Mesendoderm (in vitro differentiated cells): ENCODE data around the gene LIPA.

Experiments used
- DNase-seq: peaks from one replicate; pipeline ENCODE4 v3.0.0; 2013
- H2AK5ac ChIP-seq: 2 replicates; pipeline ENCODE4 v1.6.1; 2013; ENCODE audit warnings: low read length, inconsistent platforms
- H2BK120ac ChIP-seq: 2 replicates; pipeline ENCODE4 v1.6.1; 2013; ENCODE audit warnings: low read depth, mild to moderate bottlenecking, low read length, moderate library complexity, mixed read lengths
- H2BK15ac ChIP-seq: replicated peaks from 2 replicates; pipeline ENCODE4 v1.6.1; 2013; ENCODE audit warnings: low read depth, mild to moderate bottlenecking, moderate library complexity
- H2BK5ac ChIP-seq: 2 replicates; pipeline ENCODE4 v1.6.1; 2013; ENCODE audit warnings: low read length, inconsistent platforms
- H3K18ac ChIP-seq: 2 replicates; pipeline ENCODE4 v1.6.1; 2013; ENCODE audit warnings: mild to moderate bottlenecking, low read length, mixed read lengths
- H3K23ac ChIP-seq: one replicate; pipeline ENCODE4 v1.6.1; 2013; ENCODE audit warnings: low read length
- H3K27ac ChIP-seq: 2 replicates; pipeline ENCODE4 v1.5.1; 2013; ENCODE audit warnings: low read depth, mild to moderate bottlenecking, inconsistent platforms, low read length, moderate library complexity
- H3K27me3 ChIP-seq: 2 replicates; pipeline ENCODE4 v1.6.1; 2013; ENCODE audit warnings: low read length, control low read depth, mild to moderate bottlenecking, inconsistent platforms; ENCODE audit not compliant: insufficient read depth, poor library complexity
- H3K36me3 ChIP-seq: 2 replicates; pipeline ENCODE4 v1.6.1; 2013; ENCODE audit warnings: low read length, inconsistent platforms; ENCODE audit not compliant: control insufficient read depth, insufficient read depth
- H3K4ac ChIP-seq: one replicate; pipeline ENCODE4 v1.6.1; 2013; ENCODE audit warnings: low read depth, mild to moderate bottlenecking, low read length, moderate library complexity
- H3K4me1 ChIP-seq: 2 replicates; pipeline ENCODE4 v1.6.1; 2013; ENCODE audit warnings: low read depth, low read length, inconsistent platforms; ENCODE audit not compliant: control insufficient read depth
- H3K4me2 ChIP-seq: 2 replicates; pipeline ENCODE4 v1.6.1; 2013; ENCODE audit warnings: low read length
- H3K4me3 ChIP-seq: 2 replicates; pipeline ENCODE4 v1.5.1; 2013; ENCODE audit warnings: mild to moderate bottlenecking, low read length
- H3K56ac ChIP-seq: one replicate; pipeline ENCODE4 v1.6.1; 2013; ENCODE audit warnings: low read length
- H3K79me1 ChIP-seq: 2 replicates; pipeline ENCODE4 v1.6.1; 2013; ENCODE audit warnings: low read length, inconsistent platforms
- H3K79me2 ChIP-seq: 2 replicates; pipeline ENCODE4 v1.6.1; 2013; ENCODE audit warnings: mild to moderate bottlenecking, low read length; ENCODE audit not compliant: control insufficient read depth, insufficient read depth
- H3K9ac ChIP-seq: 2 replicates; pipeline ENCODE4 v1.6.1; 2013; ENCODE audit warnings: low read length, inconsistent platforms
- H4K5ac ChIP-seq: one replicate; pipeline ENCODE4 v1.6.1; 2013; ENCODE audit warnings: low read length
- H4K8ac ChIP-seq: one replicate; pipeline ENCODE4 v1.6.1; 2013; ENCODE audit warnings: low read depth, mild to moderate bottlenecking, control low read depth, low read length, moderate library complexity
- WGBS: extraction: QIAGEN DNeasy Blood & Tissue Kit; methylation state at CpG from one replicate; pipeline ENCODE4 v1.1.7; 2013; ENCODE audit warnings: low lambda C conversion rate, missing lambda C conversion rate; ENCODE audit not compliant: insufficient coverage; ENCODE audit errors: extremely low coverage; 5-methylcytosine and 5-hydroxymethylcytosine counted together

The LIPA gene

GRCh38 chr10:89226891-89227290, 24.7 kb downstream of the LIPA start:
- WGBS = no CpG with 5 or more reads among the region's 1 CpG
- Histone ChIP-seq H3K9ac (no peak overlapping the region), H3K36me3 (no peaks in the 10 kb centered on the region), H3K79me1 (no peaks in the 10 kb centered on the region), H2BK120ac (no peak overlapping the region), H3K4ac (no peak overlapping the region), H2BK5ac (no peak overlapping the region), H3K4me2 (no peak overlapping the region), H3K4me1 (peaks cover 6% of the 10 kb centered on the region), H4K8ac (no peak overlapping the region), H2AK5ac (no peak overlapping the region), H3K56ac (no peak overlapping the region), H3K23ac (no peak overlapping the region), H3K4me3 (no peak overlapping the region), H3K27me3 (no peaks in the 10 kb centered on the region), H3K18ac (no peak overlapping the region), H4K5ac (no peak overlapping the region), H2BK15ac (no peak overlapping the region), H3K79me2 (no peaks in the 10 kb centered on the region), H3K27ac (no peak overlapping the region)
- no peak for DNase-seq

DNA sequence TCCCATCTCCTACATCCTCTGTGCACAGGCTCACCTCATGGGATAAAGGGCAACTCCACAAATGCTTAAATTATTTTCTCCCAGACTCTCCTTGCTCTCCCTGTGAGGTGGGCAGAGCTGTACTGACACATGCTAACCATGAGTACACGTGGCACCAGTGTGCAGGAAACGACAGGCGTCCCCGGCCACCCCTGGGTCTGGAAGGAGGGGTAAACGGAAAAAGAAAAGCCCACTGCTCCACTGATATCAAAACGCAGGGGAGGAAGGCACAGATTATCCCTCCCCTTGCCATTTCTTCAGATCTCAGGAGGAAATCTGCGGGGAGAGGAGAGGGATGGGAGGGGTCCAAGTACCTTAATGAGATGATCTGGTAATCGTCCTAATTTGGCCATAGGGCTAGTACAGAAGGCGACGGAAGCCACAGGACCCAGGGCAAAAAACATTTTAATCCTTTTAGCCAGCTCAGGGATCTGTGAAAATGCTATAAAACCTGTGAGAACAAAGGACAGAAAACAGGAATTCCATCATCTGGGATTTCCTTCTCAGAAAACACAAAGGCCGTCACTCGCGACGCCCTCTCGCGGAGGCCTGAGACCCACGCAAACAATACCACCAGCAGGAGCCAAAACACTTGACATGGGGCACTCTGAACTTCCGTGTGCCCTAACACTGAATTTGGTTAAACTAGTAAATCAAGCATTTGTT, 26.7 kb downstream of the LIPA start:
- peak; percentile 71 for DNase-seq
- H3K4me2 ChIP-seq = no peak overlapping the region
- H3K4me1 ChIP-seq = peaks cover 6% of the 10 kb centered on the region
- H2BK120ac ChIP-seq = no peak overlapping the region
- H3K23ac ChIP-seq = no peak overlapping the region
- no peak overlapping the region for H3K4me3 ChIP-seq
- H3K9ac ChIP-seq = peak overlapping the region; percentile 14
- H3K79me1 ChIP-seq = no peaks in the 10 kb centered on the region
- no CpG with 5 or more reads among the region's 18 CpGs for WGBS
- H3K56ac ChIP-seq = peak overlapping the region; percentile 58
- peak overlapping the region; percentile 13 for H3K18ac ChIP-seq
- H3K27me3 ChIP-seq = no peaks in the 10 kb centered on the region
- no peak overlapping the region for H2BK15ac ChIP-seq
- H2AK5ac ChIP-seq = no peak overlapping the region
- no peak overlapping the region for H4K5ac ChIP-seq
- no peak overlapping the region for H3K27ac ChIP-seq
- no peak overlapping the region for H3K4ac ChIP-seq
- H4K8ac ChIP-seq = no peak overlapping the region
- no peaks in the 10 kb centered on the region for H3K79me2 ChIP-seq
- no peaks in the 10 kb centered on the region for H3K36me3 ChIP-seq
- H2BK5ac ChIP-seq = no peak overlapping the region

DNA sequence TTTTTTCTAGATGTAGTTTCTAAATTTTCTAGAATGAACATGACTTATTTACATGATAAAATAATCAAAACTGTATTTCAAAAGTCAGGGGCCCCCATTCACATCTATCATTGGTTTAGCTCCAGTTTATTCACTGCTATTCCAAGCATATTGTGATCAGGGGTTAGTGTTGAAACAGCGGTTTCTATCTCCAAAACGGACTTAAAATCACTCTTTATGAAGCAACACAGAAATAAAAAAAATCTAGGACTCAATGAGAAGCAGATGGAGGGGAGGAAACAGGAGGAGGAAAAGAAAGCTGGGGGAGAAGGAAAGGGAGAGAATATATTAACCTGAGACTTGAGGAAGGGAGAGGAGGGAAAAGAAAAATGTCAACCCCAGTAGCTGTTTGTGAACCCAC, 29.7 kb downstream of the LIPA start:
- no CpG with 5 or more reads among the region's 2 CpGs for WGBS
- H3K4ac ChIP-seq = no peak overlapping the region
- H2BK120ac ChIP-seq = no peak overlapping the region

DNA sequence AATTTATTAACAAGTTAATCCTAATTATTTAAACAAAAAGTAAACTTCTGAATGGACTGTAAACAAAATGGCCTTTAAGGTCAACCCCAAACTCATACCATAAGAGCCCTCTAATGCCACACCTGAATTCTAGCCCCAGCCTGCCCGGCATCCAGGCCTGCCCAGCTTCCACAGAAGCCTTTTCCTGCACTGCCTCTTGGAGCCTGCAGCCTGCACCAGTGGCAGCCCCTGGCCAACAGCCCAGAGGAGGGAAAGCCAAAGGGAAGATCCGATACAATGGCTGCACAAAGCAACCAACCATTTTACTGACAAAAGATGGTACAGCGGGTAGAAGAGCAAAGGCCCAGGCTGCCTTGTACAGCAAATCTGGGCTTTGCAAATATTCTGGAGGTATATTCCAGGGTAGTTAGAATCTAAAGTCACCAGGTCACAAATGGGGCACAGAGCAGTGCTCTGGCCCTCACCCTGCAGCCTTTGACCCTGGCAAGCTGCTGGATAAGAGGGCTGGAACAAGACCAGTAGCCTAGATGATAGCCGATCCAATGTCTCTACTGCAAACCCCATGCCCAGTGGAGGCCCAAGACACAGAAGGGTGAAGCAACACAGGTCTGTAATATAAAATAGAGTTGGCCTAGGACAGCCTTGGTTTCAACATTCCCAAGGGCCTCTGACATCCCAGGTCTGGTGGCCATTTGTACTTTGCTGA, 31.9 kb downstream of the LIPA start:
- no peak overlapping the region for H3K4me2 ChIP-seq
- peaks cover under 1% of the 10 kb centered on the region for H3K4me1 ChIP-seq
- H3K36me3 ChIP-seq = no peaks in the 10 kb centered on the region
- no peak overlapping the region for H2BK120ac ChIP-seq
- H3K79me1 ChIP-seq = no peaks in the 10 kb centered on the region
- H3K27me3 ChIP-seq = no peaks in the 10 kb centered on the region
- H3K9ac ChIP-seq = no peak overlapping the region
- no peak overlapping the region for H2BK5ac ChIP-seq
- no CpG with 5 or more reads among the region's 4 CpGs for WGBS
- H4K8ac ChIP-seq = no peak overlapping the region
- no peak for DNase-seq
- H3K56ac ChIP-seq = no peak overlapping the region
- H3K27ac ChIP-seq = no peak overlapping the region
- no peak overlapping the region for H3K18ac ChIP-seq
- H3K79me2 ChIP-seq = no peaks in the 10 kb centered on the region
- H4K5ac ChIP-seq = no peak overlapping the region
- H2BK15ac ChIP-seq = no peak overlapping the region
- H2AK5ac ChIP-seq = no peak overlapping the region
- H3K4me3 ChIP-seq = no peak overlapping the region
- H3K4ac ChIP-seq = no peak overlapping the region
- H3K23ac ChIP-seq = no peak overlapping the region

More for the DNA sequence above, 29.7 kb downstream of the LIPA start:
- Histone ChIP-seq H2BK5ac (no peak overlapping the region), H3K9ac (no peak overlapping the region), H3K79me2 (no peaks in the 10 kb centered on the region), H2AK5ac (no peak overlapping the region), H2BK15ac (no peak overlapping the region), H3K56ac (no peak overlapping the region), H3K4me3 (no peak overlapping the region), H3K36me3 (no peaks in the 10 kb centered on the region), H4K5ac (no peak overlapping the region), H3K23ac (no peak overlapping the region), H3K79me1 (no peaks in the 10 kb centered on the region), H4K8ac (no peak overlapping the region), H3K18ac (no peak overlapping the region), H3K4me1 (peaks cover 6% of the 10 kb centered on the region), H3K27me3 (no peaks in the 10 kb centered on the region), H3K27ac (no peak overlapping the region), H3K4me2 (no peak overlapping the region)
- DNase-seq = no peak

- H3K23ac ChIP-seq = no peak overlapping the region
- no peak overlapping the region for H3K9ac ChIP-seq
- H3K79me1 ChIP-seq = no peaks in the 10 kb centered on the region
- H3K4me2 ChIP-seq = no peak overlapping the region
- H2BK15ac ChIP-seq = no peak overlapping the region
- no peak overlapping the region for H2BK120ac ChIP-seq
- no peak overlapping the region for H2AK5ac ChIP-seq
- no peaks in the 10 kb centered on the region for H3K36me3 ChIP-seq
- no peaks in the 10 kb centered on the region for H3K27me3 ChIP-seq
- no peaks in the 10 kb centered on the region for H3K79me2 ChIP-seq
- no peak overlapping the region for H3K4ac ChIP-seq
- H3K18ac ChIP-seq = no peak overlapping the region
- no peak overlapping the region for H3K4me3 ChIP-seq
- no peak overlapping the region for H4K5ac ChIP-seq
- no CpG with 5 or more reads among the region's 6 CpGs for WGBS
- no peak overlapping the region for H3K56ac ChIP-seq
- no peaks in the 10 kb centered on the region for H3K4me1 ChIP-seq
- no peak overlapping the region for H3K27ac ChIP-seq
- no peak overlapping the region for H2BK5ac ChIP-seq
- DNase-seq = peak; percentile 52
- H4K8ac ChIP-seq = no peak overlapping the region
Observed at GRCh38 chr10:89217057-89217990, 34.3 kb downstream of the LIPA start.
